OCI-LY3 (cell line): ENCODE data around the gene CNDP1.

Experiments
- H2AFZ ChIP-seq: fragments of 200-600, 300-600 bp; shearing (Covaris generic); 2 replicates; pipeline ENCODE4 v1.6.0; 2014; ENCODE audit warnings: antibody characterized with exemption, low read depth, low read length
- H3K27ac ChIP-seq: fragments of 200-600, 300-600 bp; sonication (generic); 2 replicates; pipeline ENCODE4 v1.5.1; 2014; ENCODE audit warnings: mild to moderate bottlenecking, low read length, moderate library complexity, mixed read lengths
- H3K27me3 ChIP-seq: fragments of 200-600, 300-600 bp; sonication (generic); 2 replicates; pipeline ENCODE4 v1.6.1; 2014; ENCODE audit warnings: low read depth, low read length, mixed read lengths
- H3K36me3 ChIP-seq: fragments of 200-600, 300-600 bp; sonication (generic); replicated peaks from 2 replicates; pipeline ENCODE3; 2014; ENCODE audit warnings: low read depth, low read length, mixed read lengths
- H3K4me1 ChIP-seq: fragments of 300-600, 200-600 bp; sonication (generic); 2 replicates; pipeline ENCODE4 v1.6.1; 2014; ENCODE audit warnings: low read length, mixed read lengths
- H3K4me2 ChIP-seq: fragments of 200-600, 300-600 bp; sonication (generic); 2 replicates; pipeline ENCODE4 v1.6.1; 2014; ENCODE audit warnings: low read length, mixed read lengths
- H3K4me3 ChIP-seq: fragments of 300-600, 200-600 bp; sonication (generic); 2 replicates; pipeline ENCODE4 v1.5.1; 2014; ENCODE audit warnings: antibody characterized with exemption, mild to moderate bottlenecking, low read length, moderate library complexity
- H3K79me2 ChIP-seq: fragments of 300-600, 200-600 bp; shearing (Covaris generic); 2 replicates; pipeline ENCODE4 v1.6.1; 2014; ENCODE audit warnings: mild to moderate bottlenecking, low read length, mixed read lengths
- H3K9ac ChIP-seq: fragments of 300-600, 200-600 bp; shearing (Covaris generic); 2 replicates; pipeline ENCODE4 v1.6.0; 2014; ENCODE audit warnings: mild to moderate bottlenecking, low read length, moderate library complexity
- H3K9me3 ChIP-seq: fragments of 200-600, 300-600 bp; shearing (Covaris generic); 2 replicates; pipeline ENCODE4 v1.6.1; 2014; ENCODE audit warnings: low read length, mixed read lengths; ENCODE audit not compliant: insufficient read depth
- H4K20me1 ChIP-seq: fragments of 200-600, 300-600 bp; sonication (generic); 2 replicates; pipeline ENCODE4 v1.6.1; 2016; ENCODE audit warnings: low read length, mixed read lengths; ENCODE audit not compliant: insufficient read depth
- EZH2phosphoT487 ChIP-seq: fragments of 200-600 bp; shearing (Covaris generic); IDR thresholded peaks from 2 replicates; pipeline ENCODE4 v1.6.1; 2018; ENCODE audit warnings: antibody characterized with exemption, mixed run types, low read depth
- TF ChIP-seq, protein P1 (sequence below): fragments of 200-600, 300-600 bp; sonication (generic); IDR thresholded peaks from 2 replicates; pipeline ENCODE4 v1.5.1; 2014; ENCODE audit warnings: antibody characterized with exemption, low read length, low read depth

Gene CNDP1

DNA sequence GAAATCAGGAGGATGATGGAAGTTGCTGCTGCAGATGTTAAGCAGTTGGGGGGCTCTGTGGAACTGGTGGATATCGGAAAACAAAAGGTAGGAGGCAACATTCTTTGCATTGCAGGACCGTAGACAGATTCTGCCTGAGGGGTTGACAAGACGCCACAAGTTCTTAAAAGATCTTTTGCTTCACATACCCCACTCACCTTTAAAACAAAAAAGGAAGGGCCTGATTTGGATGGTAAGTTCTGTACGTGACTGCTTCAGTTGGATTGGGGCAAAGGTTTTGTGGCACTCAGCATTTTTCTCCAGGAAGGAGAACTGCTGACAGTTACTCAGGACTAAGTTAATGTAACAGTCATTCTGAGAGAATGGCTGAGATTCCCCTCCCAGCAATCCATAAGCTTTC is 32.9 kb upstream of the CNDP1 start:
- H3K27ac ChIP-seq, result peak overlapping the region; percentile 75
- H3K36me3 ChIP-seq, result peaks cover 45% of the 10 kb centered on the region
- H3K79me2 ChIP-seq, result peaks cover 62% of the 10 kb centered on the region
- H3K4me2 ChIP-seq, result peak overlapping the region; percentile 88
- no peaks in the 10 kb centered on the region for H4K20me1 ChIP-seq
- H3K9me3 ChIP-seq, result no peaks in the 10 kb centered on the region
- peak overlapping the region; percentile 77 for H3K9ac ChIP-seq
- peaks cover 43% of the 10 kb centered on the region for H3K4me1 ChIP-seq
- H3K27me3 ChIP-seq, result no peaks in the 10 kb centered on the region
- no peak overlapping the region for H2AFZ ChIP-seq
- H3K4me3 ChIP-seq, result peak overlapping the region; percentile 84
- TF ChIP-seq EZH2phosphoT487, result no peak
- TF ChIP-seq, protein P1, sequence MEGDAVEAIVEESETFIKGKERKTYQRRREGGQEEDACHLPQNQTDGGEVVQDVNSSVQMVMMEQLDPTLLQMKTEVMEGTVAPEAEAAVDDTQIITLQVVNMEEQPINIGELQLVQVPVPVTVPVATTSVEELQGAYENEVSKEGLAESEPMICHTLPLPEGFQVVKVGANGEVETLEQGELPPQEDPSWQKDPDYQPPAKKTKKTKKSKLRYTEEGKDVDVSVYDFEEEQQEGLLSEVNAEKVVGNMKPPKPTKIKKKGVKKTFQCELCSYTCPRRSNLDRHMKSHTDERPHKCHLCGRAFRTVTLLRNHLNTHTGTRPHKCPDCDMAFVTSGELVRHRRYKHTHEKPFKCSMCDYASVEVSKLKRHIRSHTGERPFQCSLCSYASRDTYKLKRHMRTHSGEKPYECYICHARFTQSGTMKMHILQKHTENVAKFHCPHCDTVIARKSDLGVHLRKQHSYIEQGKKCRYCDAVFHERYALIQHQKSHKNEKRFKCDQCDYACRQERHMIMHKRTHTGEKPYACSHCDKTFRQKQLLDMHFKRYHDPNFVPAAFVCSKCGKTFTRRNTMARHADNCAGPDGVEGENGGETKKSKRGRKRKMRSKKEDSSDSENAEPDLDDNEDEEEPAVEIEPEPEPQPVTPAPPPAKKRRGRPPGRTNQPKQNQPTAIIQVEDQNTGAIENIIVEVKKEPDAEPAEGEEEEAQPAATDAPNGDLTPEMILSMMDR, result no peak

DNA sequence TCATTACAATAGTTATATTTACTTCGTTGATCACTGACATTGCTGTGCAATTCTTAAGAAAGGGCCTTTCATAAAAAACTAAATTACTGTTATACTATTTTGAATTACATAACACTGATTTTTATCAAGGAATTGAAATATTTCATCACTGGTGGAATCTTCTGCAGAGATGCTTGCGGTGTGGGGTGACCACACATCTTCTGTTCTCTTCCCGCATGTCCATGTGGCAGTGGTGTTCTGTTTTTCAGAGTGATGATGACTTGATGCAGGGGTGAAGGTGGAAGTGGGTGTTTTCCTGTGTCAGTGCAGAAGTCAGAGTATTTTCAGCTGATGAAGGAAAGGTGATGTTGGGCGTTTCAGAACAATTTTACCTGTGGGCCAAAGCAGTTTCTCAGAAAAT is 31.2 kb upstream of the CNDP1 start:
- H3K4me3 ChIP-seq, result no peak overlapping the region
- no peaks in the 10 kb centered on the region for H4K20me1 ChIP-seq
- H3K9me3 ChIP-seq, result no peaks in the 10 kb centered on the region
- H3K27me3 ChIP-seq, result no peaks in the 10 kb centered on the region
- no peak overlapping the region for H3K9ac ChIP-seq
- H3K27ac ChIP-seq, result no peak overlapping the region
- peaks cover 59% of the 10 kb centered on the region for H3K36me3 ChIP-seq
- peaks cover 30% of the 10 kb centered on the region for H3K4me1 ChIP-seq
- H3K4me2 ChIP-seq, result no peak overlapping the region
- no peak overlapping the region for H2AFZ ChIP-seq
- peaks cover 52% of the 10 kb centered on the region for H3K79me2 ChIP-seq
- no peak for TF ChIP-seq EZH2phosphoT487
- TF ChIP-seq, protein P1, result no peak

DNA sequence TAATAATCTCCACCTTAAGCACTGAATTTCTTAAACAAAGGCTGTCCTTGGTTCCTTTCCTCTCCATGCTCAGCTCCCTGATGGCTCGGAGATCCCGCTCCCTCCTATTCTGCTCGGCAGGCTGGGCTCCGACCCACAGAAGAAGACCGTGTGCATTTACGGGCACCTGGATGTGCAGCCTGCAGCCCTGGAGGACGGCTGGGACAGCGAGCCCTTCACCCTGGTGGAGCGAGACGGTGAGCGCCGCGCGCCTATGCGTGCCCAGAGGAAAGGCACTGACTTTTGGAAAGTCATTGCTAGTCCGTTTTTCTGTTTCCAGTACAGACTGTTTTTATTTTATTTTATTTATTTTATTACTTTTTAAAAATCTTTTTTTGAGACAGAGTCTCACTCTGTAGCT is 28.5 kb upstream of the CNDP1 start:
- H3K36me3 ChIP-seq, result peaks cover 79% of the 10 kb centered on the region
- peaks cover 27% of the 10 kb centered on the region for H3K79me2 ChIP-seq
- no peak overlapping the region for H3K4me2 ChIP-seq
- no peak overlapping the region for H3K4me3 ChIP-seq
- H2AFZ ChIP-seq, result no peak overlapping the region
- no peak for TF ChIP-seq EZH2phosphoT487
- TF ChIP-seq, protein P1, result no peak
- no peak overlapping the region for H3K9ac ChIP-seq
- H3K27me3 ChIP-seq, result no peaks in the 10 kb centered on the region
- no peaks in the 10 kb centered on the region for H4K20me1 ChIP-seq
- no peaks in the 10 kb centered on the region for H3K9me3 ChIP-seq
- H3K4me1 ChIP-seq, result peaks cover 7% of the 10 kb centered on the region
- H3K27ac ChIP-seq, result no peak overlapping the region

DNA sequence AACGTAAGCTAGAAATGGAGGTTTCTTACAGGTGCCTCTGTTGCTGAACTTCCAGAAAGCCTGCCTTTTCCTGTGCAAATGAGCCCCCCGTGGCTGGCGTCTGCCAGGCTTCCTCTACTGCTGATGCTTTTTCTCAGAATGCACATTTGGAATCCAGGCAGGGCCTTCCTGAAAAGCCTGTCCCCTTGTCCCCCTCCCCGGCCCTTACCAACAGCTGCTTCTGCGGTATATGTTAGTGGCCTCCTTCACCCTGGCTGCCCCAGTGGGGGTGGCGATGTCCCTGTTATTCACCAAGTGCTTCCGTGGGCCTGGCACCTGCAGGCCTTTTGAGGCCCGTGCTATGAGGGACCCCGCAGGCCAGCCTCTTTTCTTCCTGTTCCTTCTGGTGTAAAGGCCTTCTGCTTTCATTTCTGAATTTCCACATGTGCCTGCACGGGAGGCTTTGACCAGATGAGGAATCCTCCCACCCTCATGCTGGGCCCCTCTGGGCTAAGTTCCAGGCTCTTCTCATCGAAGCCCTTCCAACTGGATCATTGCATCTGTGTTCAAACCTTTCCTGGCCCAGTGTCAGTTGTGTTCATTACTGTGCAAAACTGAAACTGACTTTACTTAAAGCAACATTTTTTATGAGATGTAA is 27.7 kb upstream of the CNDP1 start:
- Histone ChIP-seq H3K36me3 (peaks cover 76% of the 10 kb centered on the region), H3K4me1 (no peaks in the 10 kb centered on the region), H3K4me3 (no peak overlapping the region), H3K27me3 (no peaks in the 10 kb centered on the region), H3K27ac (no peak overlapping the region), H3K4me2 (no peak overlapping the region), H3K9me3 (no peaks in the 10 kb centered on the region), H4K20me1 (no peaks in the 10 kb centered on the region), H2AFZ (no peak overlapping the region), H3K79me2 (peaks cover 19% of the 10 kb centered on the region), H3K9ac (no peak overlapping the region)
- TF ChIP-seq, protein P1, result no peak
- TF ChIP-seq EZH2phosphoT487, result no peak
